ENCODE results near the gene IFT43. TPM values are rescaled to one million over a fixed set of nuclear protein-coding genes. Genes with fewer than 3 reads are reported as not detected.

Gene IFT43
- total RNA-seq, 1 experiment from 2014 or later = 20.0 TPM

DNA sequence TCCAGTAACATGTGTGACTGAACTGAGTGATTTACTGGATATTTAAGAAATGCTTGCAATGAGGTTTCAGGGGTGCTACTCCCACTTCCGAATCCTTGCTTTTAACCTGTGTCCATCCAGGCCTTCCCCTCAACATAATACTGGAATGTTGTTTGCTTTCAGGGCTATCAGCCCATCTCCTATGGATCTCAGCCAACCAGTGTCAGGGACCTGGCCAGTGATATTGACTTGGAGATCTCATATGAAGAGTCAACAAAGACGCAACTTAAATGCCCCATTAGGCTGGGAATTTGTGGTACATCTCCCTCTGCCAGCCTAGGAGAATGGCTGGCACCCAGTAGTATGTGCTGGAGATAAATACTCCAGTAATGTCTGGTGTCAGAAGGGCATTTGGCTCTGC is 889 bp upstream of the IFT43 start:
- no TSS peak for BruUV-seq (replicated peaks)
- intact Hi-C loops (cut with micrococcal nuclease; ENCODE audit: unreplicated experiment) = loop anchor here (5.0 kb wide), 1 partner anchor 77 kb away; no protein-coding TSS in a partner anchor
- TF ChIP-seq SIN3A (IDR thresholded peaks at IDR 0.05; ENCODE audit: borderline replicate concordance, insufficient read depth, low read depth, low read length) = no peak
- TF ChIP-seq POLR2AphosphoS5 (IDR thresholded peaks at IDR 0.05; ENCODE audit: low read depth, low read length) = no peak
- TF ChIP-seq, protein P1, sequence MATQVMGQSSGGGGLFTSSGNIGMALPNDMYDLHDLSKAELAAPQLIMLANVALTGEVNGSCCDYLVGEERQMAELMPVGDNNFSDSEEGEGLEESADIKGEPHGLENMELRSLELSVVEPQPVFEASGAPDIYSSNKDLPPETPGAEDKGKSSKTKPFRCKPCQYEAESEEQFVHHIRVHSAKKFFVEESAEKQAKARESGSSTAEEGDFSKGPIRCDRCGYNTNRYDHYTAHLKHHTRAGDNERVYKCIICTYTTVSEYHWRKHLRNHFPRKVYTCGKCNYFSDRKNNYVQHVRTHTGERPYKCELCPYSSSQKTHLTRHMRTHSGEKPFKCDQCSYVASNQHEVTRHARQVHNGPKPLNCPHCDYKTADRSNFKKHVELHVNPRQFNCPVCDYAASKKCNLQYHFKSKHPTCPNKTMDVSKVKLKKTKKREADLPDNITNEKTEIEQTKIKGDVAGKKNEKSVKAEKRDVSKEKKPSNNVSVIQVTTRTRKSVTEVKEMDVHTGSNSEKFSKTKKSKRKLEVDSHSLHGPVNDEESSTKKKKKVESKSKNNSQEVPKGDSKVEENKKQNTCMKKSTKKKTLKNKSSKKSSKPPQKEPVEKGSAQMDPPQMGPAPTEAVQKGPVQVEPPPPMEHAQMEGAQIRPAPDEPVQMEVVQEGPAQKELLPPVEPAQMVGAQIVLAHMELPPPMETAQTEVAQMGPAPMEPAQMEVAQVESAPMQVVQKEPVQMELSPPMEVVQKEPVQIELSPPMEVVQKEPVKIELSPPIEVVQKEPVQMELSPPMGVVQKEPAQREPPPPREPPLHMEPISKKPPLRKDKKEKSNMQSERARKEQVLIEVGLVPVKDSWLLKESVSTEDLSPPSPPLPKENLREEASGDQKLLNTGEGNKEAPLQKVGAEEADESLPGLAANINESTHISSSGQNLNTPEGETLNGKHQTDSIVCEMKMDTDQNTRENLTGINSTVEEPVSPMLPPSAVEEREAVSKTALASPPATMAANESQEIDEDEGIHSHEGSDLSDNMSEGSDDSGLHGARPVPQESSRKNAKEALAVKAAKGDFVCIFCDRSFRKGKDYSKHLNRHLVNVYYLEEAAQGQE (IDR thresholded peaks at IDR 0.05; ENCODE audit: insufficient read depth in 1 of 2, low read depth in 2 of 2, low read length in 1 of 2) = no peak
- TF ChIP-seq, protein P2, sequence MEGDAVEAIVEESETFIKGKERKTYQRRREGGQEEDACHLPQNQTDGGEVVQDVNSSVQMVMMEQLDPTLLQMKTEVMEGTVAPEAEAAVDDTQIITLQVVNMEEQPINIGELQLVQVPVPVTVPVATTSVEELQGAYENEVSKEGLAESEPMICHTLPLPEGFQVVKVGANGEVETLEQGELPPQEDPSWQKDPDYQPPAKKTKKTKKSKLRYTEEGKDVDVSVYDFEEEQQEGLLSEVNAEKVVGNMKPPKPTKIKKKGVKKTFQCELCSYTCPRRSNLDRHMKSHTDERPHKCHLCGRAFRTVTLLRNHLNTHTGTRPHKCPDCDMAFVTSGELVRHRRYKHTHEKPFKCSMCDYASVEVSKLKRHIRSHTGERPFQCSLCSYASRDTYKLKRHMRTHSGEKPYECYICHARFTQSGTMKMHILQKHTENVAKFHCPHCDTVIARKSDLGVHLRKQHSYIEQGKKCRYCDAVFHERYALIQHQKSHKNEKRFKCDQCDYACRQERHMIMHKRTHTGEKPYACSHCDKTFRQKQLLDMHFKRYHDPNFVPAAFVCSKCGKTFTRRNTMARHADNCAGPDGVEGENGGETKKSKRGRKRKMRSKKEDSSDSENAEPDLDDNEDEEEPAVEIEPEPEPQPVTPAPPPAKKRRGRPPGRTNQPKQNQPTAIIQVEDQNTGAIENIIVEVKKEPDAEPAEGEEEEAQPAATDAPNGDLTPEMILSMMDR (IDR thresholded peaks at IDR 0.05) = no peak
- H3K27me3 ChIP-seq (ENCODE audit: control insufficient read depth, insufficient read depth, low read length) = no peaks in the 10 kb centered on the region
- no peaks in the 10 kb centered on the region for H3K9me3 ChIP-seq (ENCODE audit: control insufficient read depth, insufficient read depth, low read depth, low read length)
- DNase-seq (ENCODE audit: low read depth, low spot score) (no peak), ATAC-seq (no peak)
- H3K4me1 ChIP-seq (ENCODE audit: control insufficient read depth, insufficient read depth, low read length) = peaks cover 16% of the 10 kb centered on the region
- POLR2A ChIA-PET = no interaction called here
- in situ Hi-C loops (cut with HindIII; ENCODE audit: low pct_unique_long_range_greater_than_20kb, low sequenced_read_pairs) = no loop called here
- CTCF ChIA-PET = interaction anchor here (0.5 to 0.9 kb wide), 2 partner anchors 273 to 274 kb away, joined by 3 to 4 read pairs; no protein-coding TSS in a partner anchor
- no peak overlapping the region for H3K4me3 ChIP-seq (ENCODE audit: low read depth in 2 of 2, low read length in 2 of 2)
- no peaks in the 10 kb centered on the region; the same call in 1 of the 2 replicates for H3K36me3 ChIP-seq (ENCODE audit: control insufficient read depth, insufficient read depth, low read length)
- H3K27ac ChIP-seq (ENCODE audit: low read length) = no peak overlapping the region

DNA sequence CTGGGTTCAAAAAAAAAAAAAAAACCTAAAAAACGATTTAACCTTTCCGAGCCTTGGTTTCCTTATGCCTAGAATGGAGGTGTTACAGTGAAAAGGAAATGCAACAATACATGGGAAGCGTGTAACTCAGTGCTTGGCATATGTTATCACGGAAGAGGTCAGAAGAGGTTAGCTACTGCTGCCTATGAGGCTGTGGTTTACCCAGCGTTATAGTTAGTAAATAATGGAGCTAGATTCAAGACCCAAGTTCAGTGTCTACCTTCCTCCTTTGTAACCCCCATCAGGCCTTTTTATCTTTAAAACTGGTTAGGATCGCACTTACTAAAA is 839 bp downstream of the IFT43 start:
- Histone ChIP-seq H3K27ac (ENCODE audit: low read length) (peak overlapping the region; percentile 77), H3K27me3 (ENCODE audit: control insufficient read depth, insufficient read depth, low read length) (no peaks in the 10 kb centered on the region), H3K36me3 (ENCODE audit: control insufficient read depth, insufficient read depth, low read length) (no peaks in the 10 kb centered on the region; the same call in 1 of the 2 replicates), H3K4me1 (ENCODE audit: control insufficient read depth, insufficient read depth, low read length) (peaks cover 13% of the 10 kb centered on the region), H3K4me3 (ENCODE audit: low read depth in 2 of 2, low read length in 2 of 2) (peak overlapping the region; percentile 93 to 94), H3K9me3 (ENCODE audit: control insufficient read depth, insufficient read depth, low read depth, low read length) (no peaks in the 10 kb centered on the region)
- DNase-seq (ENCODE audit: low read depth, low spot score) (no peak), ATAC-seq (no peak)
- in situ Hi-C loops (cut with HindIII; ENCODE audit: low pct_unique_long_range_greater_than_20kb, low sequenced_read_pairs) = no loop called here
- ChIA-PET POLR2A (interaction anchor here (0.7 kb wide), 1 partner anchor 30 kb away, joined by 5 read pairs; no protein-coding TSS in a partner anchor), CTCF (interaction anchor here (0.6 to 1.0 kb wide), 2 partner anchors 188 to 277 kb away, joined by 3 to 8 read pairs; no protein-coding TSS in a partner anchor)
- BruUV-seq (replicated peaks) = no TSS peak
- intact Hi-C loops (cut with micrococcal nuclease; ENCODE audit: unreplicated experiment) = no loop called here
- TF ChIP-seq, protein P1 (IDR thresholded peaks at IDR 0.05; ENCODE audit: insufficient read depth in 1 of 2, low read depth in 2 of 2, low read length in 1 of 2) = no peak
- TF ChIP-seq SIN3A (IDR thresholded peaks at IDR 0.05; ENCODE audit: borderline replicate concordance, insufficient read depth, low read depth, low read length) (no peak), TCF7L2 (IDR thresholded peaks at IDR 0.05; ENCODE audit: low read depth, low read length) (no peak), POLR2AphosphoS5 (IDR thresholded peaks at IDR 0.05; ENCODE audit: low read depth, low read length) (no peak)
- TF ChIP-seq, protein P2 (IDR thresholded peaks at IDR 0.05) = no peak

Data from Panc1 (cell line).